DMS114 treated with DMSO at 0.1 percent for 48 hours (cell line): ENCODE data around the gene ABLIM2.
"Not testable (repeated sequence)": the region's sequence is repeated elsewhere in the genome, so short reads cannot be mapped to it uniquely, and the experiment has no call there.

Source experiments
- DNase-seq: peaks from one replicate; lab custom pipeline; 2025; ENCODE audit not compliant: unreplicated experiment; lab: John Stamatoyannopoulos, UW

The ABLIM2 gene

DNA sequence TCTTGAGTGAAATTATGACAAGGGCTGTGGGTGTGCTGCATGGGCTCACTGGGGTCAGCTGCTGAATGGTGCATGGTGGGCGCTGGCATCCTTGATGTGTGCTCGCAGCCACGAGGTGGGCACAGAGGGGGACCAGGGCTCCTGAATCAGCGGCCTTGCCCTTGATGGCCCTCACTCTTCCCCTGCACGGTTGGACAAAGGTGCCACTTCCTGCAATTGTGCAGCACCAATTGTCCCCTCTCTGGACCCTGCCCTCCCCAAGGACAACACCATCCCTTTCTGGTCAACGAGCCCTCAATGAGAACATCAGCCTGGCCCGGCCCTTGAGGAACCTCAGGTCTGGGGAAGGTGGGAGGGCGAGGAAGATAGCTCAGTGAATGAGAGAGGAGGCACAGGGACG lies 16.1 kb downstream of the ABLIM2 start:
- DNase-seq, result no peak

DNA sequence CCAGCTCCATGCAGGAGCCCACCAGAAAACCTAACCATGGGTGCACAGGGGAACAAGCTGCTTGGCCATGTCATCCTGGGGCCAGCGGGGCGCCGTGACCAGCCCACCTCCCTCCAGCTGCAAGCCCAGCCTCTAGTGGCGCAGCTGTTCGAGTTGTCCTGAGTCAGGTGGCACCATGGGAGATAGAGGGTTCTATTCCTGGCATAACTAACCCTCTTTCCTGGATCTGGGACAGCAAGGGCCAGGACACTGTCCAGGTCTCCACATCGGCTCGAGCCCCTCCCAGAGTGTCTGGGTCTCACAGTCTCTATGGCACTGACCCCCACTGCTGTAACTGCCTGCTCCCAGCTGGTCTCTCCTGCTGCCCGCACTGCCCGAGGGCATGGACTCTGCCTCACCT lies 16.7 kb downstream of the ABLIM2 start:
- DNase-seq, result no peak

GRCh38 chr4:8140915-8141314 lies 17.7 kb downstream of the ABLIM2 start:
- no peak for DNase-seq

DNA sequence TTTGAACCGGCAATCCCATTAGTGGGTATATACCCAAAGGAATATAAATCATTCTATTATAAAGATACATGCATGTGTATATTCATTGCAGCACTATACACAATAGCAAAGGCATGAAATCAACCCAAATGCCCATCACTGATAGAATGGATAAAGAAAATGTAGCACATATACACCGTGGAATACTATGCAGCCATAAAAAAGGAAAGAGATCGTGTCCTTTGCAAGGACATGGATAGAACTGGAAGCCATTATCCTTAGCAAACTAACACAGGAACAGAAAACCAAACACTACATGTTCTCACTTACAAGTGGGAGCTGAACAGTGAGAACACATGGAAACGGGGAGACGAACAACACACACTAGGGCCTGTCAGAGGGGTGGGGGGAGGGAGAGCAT lies 18.9 kb downstream of the ABLIM2 start:
- DNase-seq, result not testable (repeated sequence)

DNA sequence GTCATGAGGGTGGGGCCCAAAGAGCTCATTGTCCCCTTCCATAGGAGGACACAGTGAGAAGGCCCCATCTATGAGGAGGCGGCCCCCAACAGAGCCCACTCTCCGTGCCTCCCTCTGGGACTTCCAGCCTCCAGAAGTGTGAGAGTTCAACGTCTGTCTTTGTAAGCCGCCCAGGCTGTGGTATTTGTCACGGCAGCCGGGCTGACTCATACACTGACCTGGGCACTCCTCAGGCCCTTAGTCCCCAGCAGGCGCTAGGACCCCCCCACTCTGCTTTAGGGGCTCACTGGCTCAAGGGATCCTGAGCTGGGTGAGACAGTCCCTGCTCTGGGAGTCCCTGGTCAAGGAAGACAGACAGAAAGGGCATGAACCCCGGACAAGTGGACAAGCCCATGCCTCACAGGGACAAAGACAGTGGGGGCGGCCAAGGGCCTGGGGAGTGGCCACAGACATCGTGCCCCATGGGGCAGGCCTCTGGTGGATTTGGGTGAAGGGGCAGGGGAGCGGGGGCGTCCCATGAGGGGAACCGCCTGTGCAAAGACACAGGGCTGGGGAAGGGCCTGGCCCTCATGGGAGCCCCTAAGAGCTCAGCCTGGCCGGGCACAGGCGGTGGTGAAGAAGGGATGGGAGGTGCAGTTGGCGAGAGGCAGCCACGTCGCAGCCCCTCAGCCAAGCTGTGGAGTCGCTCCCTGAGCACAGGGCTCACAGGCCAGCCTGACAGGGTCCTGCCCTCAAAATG lies 21.5 kb downstream of the ABLIM2 start:
- no peak for DNase-seq

DNA sequence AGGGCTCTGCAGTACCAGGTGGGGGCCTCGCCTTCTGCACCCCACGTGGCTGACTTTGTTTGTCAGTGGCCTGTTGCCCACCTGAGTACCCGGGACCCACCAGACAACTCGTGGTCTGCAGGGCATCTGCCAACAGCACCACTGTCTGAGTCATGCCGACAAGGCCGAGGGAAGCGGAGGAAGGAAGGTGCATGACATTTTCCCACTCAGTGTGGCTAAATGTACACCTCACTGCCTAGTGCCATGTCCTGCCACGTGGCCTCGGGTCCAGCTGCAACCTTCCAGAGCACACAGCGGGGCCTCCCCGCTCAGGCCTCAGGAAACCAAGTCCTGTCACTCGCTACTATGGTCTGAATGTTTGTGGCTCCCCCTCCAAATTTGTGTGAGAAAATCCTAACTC lies 22.1 kb downstream of the ABLIM2 start:
- no peak for DNase-seq

DNA sequence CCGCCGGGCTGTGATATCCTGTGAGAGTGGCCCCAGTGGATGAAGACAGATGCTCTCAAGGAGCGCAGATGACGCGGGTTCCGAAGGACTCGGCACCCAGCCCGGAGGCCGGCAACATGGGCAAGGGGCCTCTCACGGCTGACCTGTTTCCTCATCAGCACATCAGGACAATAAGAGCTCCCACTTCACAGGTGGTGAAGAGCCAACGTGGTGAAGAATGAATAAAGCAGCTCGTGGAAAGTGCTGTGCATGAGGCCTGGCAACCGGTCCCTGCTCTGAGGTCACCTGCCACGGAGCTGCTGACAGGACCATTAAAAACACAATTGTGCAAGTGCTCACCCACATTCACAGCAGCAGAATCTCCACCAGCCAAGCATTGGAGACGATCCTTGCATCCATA lies 22.9 kb downstream of the ABLIM2 start:
- DNase-seq, result no peak

GRCh38 chr4:8133897-8134563 lies 24.6 kb downstream of the ABLIM2 start:
- DNase-seq, result no peak

DNA sequence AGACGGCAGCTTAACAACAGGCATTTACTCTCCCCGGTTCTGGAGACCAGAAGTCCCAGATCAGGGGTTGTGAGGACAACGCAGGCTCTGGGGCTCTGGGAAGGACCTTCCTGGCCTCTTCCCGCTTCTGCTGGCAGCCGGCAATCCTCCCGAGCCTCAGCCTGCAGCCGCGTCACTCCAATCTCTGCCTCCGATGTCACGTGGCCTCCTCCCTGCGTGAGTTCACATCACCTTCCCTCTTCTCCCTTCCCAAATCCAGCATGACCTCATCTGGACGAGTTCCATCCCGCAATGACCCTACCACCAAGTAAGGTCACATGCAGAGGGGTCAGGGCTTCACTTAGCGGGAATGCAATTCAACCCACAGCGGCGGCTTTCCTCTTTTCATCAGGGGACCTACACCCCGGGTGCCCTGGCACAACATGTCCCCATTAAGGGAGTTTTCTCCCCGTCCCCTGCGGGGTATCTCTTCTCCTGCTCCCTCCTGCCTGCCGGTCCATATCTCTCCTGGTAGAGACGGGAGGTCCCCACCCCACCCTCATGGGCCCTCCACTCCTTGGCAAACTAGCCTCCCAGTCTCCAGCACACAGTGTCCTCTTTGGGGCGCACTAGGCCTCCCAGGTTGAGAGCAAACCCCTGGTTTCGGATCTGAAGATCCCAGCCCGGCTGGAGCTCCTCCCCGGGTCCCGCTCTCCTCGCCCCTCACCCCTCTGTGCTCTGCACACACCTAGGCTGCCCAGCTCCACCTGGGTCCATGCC lies 25.5 kb downstream of the ABLIM2 start:
- DNase-seq, result no peak

DNA sequence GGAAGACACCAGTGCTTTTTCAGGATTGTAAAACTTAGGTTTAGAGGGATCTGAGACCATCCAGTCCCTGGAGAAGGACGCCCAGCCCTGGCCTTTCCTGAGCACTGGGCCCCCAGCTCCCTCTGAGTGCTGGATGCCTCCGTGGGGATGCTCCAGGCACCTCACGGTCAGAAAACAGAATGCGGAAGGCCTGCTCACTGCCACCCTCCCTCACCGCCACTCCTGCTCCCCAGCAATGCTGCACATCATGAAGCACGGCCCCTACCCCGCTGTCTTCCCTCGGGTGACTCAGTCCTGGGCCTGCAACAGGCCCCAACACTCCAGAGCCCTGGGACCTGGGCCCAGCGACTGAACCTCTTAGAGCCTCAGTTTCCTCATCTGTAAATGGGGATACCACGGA lies 26.2 kb downstream of the ABLIM2 start:
- DNase-seq, result no peak

DNA sequence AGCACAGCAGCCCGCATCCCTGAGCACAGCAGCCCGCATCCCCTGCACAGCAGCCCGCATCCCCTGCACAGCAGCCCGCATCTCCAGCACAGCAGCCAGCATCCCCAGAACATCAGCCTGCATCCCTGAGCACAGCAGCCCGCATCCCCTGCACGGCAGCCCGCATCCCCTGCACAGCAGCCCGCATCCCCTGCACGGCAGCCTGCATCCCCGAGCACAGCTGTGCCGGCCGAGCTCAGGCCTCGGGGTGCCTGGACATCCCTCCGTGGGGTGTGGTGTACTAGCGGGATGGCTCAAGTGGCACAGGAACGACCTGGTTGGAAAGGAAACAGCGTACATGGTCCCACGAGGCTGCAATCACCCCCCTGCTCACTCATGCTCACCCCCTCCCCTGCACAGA lies 26.8 kb downstream of the ABLIM2 start:
- no peak for DNase-seq

DNA sequence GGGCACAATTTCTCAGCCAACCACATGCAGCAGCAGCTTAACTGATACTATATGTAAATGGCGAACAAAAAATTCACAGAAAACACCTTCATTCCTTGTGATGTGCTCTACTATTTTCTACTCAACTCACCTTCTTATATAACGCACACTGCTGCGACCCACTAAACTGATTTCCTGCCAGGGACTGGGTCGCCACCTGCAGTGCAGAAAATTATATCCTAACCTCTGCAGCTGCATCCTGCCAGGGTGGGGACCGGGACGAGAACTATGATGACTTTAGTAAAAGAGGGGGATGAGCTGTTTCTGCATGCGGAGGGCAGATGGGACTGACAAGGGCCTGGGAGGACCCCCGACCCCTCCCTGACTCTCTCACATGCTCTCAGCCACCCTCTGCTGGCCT lies 27.4 kb downstream of the ABLIM2 start:
- no peak for DNase-seq

DNA sequence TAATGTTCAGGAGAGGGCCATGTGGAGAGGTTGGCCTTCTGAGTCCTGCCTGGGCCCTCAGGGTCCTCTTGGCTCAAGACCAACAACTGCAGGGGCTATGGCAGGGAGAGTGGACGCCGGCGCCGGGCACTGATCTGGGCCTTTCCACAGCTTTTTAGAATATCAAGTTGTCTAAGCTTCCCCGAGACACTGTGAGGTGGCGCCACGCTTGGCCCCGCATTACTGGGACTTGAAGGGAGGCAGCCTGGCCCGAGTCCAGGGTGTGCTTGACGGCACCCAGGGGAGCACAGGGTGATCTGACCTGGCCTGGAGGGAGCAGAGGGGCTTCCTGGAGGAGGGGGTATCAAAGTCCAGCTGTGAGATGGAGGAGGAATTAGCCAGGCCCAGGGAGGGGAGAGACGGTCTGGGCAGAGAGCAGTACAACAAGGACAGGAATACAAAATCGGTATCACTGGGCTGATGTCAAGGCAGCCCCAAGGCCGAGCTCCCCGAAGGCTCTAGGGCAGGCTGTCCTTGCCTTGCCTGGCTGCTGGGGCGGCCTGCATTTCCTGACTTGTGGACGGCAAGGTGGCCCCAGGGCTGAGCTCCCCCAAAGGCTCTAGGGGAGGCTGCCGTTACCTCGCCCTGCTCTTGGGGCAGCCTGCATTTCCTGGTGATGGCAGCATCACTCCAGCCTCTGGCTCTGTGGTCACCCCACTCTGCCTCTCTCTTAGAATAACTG lies 28.1 kb downstream of the ABLIM2 start:
- no peak for DNase-seq

GRCh38 chr4:8129785-8130184 lies 28.8 kb downstream of the ABLIM2 start:
- no peak for DNase-seq

DNA sequence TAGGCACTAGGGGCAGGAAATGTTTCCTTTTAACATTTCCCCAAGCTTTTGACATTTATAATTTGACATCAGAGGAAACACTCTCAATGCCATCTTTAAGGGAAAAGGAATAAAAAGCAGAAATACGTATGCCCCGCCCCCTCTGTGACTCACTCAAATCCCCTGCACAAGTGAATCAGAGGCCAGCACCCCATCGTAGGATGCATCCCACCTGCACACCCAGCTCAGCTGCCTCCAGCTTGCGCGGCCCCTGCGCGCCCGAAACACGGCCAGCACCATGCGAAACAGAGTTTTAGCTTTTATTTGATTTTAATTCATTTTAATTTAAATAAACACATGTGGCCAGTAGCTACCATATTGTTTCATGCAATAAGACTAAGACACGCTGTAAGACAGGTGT lies 29.5 kb downstream of the ABLIM2 start:
- no peak for DNase-seq

- DNase-seq, result no peak
Observed at GRCh38 chr4:8128100-8128856, 30.3 kb downstream of the ABLIM2 start.

DNA sequence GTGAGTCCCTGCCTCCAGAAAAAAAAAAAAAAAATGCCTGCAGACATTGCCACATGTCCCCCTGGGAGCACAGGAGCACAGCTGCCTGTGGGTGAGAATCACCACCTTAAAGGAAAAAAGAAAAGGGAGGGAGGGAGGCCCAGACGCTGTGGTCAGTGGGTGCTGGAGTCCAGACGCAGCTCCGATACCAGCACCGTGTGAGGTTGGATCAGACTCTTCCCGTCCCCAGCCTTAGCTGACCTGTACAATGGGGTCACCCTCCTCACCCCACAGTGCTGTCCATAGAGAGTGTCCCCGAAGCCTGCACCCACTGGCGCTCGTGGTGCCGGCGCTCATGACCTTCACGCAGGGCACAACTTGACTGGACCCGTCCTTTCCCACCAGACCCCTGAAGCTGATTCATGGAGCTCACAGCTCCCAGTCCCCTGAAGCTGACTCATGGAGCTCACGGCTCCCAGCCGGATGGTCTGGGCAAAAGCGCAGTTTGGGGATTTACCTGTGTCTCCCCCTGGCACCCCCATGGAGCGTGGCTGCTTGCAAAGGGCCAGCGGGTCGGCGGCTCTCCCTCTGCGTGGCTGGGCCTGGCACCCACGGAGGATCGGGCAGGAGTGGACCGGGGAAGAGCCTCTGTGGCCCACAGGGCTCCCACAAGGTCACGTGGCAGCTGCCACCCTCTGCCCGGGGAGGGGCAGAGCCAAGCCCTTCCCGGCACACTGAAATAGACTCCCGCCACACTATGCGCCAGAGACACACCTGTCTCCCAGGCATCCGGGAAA lies 31.4 kb downstream of the ABLIM2 start:
- no peak for DNase-seq

DNA sequence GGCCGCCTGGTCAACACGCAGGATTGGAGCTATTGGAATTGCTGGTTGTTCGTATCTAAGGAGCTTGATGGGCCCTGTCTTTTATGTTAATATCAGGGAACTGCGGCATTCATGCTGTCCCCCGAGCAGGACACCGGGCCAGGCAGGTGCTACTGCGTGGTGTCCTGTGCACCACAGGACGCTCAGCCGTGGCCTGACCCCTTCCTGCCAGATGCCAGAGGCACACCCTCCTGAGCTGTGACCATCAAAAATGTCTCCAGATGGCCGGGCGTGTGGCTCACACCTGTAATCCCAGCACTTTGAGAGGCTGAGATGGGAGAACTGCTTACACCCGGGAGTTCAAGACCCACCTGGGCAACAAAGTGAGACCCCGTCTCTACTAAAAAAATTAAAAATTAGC lies 32.1 kb downstream of the ABLIM2 start:
- DNase-seq, result no peak

- DNase-seq, result no peak
Observed at GRCh38 chr4:8125526-8126056, 33.0 kb downstream of the ABLIM2 start.

DNA sequence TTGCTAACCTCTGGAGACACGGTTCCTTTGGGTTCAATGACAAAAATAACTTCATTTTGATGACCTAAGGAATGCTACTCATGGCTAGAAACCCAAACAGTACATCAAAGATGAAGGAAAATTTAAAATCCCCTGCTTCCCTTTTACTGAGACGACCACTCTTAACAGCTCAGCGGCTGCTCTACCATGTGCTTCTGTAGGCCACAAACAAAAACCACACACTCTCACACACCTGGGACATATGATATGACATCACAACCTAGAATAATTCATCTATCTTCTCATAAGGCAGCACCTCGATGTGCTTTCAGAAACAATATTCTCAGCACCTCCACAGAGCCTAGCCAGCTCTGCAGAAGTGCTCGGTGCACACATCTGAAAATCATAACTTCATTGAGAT lies 34.7 kb downstream of the ABLIM2 start:
- no peak for DNase-seq
